GM18505 (cell line): Measurements from ENCODE around the gene CMSS1.
A peak's percentile ranks its signal among the peaks of the same experiment; 100 is the strongest.

Experiments
- ATAC-seq: cut with Tn5 transposase; IDR thresholded peaks from one replicate; pipeline ENCODE4 v1.9.1; 2021; ENCODE audit not compliant: unreplicated experiment
- POLR2A ChIP-seq: IDR thresholded peaks from 4 replicates; pipeline ENCODE4 v1.6.1; 2011; ENCODE audit warnings: borderline replicate concordance; ENCODE audit not compliant: insufficient read depth, insufficient read length; ENCODE audit errors: extremely low read depth

CMSS1 gene

DNA sequence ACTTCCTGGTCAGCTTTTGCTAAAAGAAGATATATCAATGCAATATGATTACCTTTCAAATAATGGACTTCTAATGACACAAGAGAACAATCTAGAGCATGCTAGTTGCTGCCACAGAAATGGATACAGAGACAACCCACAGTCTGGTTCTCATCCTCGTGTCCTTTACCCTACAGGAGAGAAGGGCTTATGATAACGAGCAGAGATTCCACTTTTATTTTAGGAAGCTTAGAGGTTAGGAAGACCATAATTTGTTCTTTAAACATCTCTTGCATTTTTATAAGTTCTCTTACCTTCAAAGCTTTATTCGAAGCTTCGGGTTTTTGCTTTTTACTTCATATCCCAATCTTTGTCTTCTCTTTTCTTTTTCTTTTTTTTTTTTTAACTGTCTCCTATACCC, 257.5 kb downstream of the CMSS1 start:
- no peak for ATAC-seq
- TF ChIP-seq POLR2A = no peak

GRCh38 chr3:100075851-100076730, 258.4 kb downstream of the CMSS1 start:
- no peak for ATAC-seq
- TF ChIP-seq POLR2A = no peak

DNA sequence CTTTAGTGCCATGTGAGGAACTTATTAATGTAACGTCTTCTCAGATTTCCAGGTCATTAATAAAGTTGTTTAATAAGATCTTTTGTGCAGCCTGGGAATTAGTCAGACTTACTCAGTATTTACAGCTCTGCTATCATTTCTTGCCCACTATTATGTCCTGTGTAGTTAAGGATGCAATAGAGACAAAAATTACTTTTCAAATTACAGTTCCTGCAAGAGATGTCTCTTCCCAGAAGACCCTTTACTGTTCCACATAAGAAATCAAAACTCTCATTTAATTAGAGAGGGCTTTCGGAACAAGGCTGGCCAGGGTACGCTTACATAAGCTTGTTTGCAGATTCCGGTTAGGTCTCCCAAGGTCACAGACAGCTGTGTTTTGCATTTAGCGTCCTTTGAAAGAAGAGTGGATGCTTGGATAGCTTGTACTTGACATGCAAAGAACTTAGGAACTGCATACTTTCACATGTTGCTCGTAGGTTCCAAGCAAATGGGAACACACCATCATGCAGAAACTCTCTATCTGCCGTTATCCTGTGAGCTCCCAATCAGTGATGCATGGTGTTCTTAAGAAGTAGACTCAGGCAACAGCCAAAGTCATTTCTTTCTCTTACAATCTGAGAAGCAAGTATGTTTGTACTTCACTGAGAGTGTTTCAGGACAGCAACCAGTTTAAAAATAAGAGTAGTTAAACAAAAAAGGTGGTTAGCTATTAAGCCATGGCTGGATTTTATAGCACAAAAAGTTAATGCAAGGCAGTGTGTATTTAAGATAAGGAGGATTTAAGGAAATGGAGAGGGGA, 259.3 kb downstream of the CMSS1 start:
- ATAC-seq = no peak
- no peak for TF ChIP-seq POLR2A

- no peak for TF ChIP-seq POLR2A
- ATAC-seq = no peak
These were observed 261.7 kb downstream of the CMSS1 start for GRCh38 chr3:100079328-100079727.

DNA sequence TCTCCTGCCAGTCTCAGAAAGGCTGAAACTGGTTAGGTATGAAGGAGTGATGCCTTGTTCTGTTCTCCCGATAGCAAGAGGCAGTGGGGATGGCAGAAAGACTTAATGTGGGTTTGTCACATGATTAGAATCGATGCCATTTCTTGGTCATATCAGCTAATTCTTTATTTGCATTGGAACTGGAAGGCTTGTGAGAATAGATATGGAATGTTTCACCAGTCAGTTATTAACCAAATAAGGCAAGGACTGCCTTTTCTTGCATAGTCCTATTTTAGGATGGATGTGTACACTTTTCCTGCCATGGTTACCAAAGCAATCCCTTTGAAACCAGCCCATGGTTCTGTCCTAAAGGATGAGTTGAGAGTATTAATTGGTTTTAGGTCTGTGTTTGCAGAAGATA, 262.9 kb downstream of the CMSS1 start:
- no peak for ATAC-seq
- no peak for TF ChIP-seq POLR2A

GRCh38 chr3:100081311-100081710, 263.6 kb downstream of the CMSS1 start:
- no peak for TF ChIP-seq POLR2A

GRCh38 chr3:100081986-100082692, 264.5 kb downstream of the CMSS1 start:
- no peak for ATAC-seq
- TF ChIP-seq POLR2A = no peak

More at GRCh38 chr3:100081311-100081710, 263.6 kb downstream of the CMSS1 start:
- ATAC-seq = no peak

- no peak for TF ChIP-seq POLR2A
- ATAC-seq = no peak
These were observed 265.1 kb downstream of the CMSS1 start for GRCh38 chr3:100082714-100083113.

DNA sequence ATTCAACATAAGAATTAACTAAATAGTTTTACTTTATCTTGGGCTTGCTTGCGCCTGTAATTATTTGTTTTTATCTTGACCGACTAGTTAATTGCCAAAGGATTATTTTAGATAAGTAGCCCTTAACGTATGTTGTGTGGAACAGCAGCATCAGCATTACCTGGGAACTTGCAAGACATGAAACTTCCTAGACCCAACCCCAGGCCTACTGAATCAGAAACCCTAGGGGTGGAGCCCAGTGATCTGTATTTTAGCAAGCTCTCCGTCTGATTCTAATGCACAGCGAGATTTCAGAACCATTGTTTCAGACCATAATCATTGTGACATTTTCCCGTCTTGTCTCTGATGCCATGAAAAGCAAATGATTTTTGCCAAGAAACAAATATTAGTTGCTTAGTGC, 265.5 kb downstream of the CMSS1 start:
- no peak for TF ChIP-seq POLR2A

DNA sequence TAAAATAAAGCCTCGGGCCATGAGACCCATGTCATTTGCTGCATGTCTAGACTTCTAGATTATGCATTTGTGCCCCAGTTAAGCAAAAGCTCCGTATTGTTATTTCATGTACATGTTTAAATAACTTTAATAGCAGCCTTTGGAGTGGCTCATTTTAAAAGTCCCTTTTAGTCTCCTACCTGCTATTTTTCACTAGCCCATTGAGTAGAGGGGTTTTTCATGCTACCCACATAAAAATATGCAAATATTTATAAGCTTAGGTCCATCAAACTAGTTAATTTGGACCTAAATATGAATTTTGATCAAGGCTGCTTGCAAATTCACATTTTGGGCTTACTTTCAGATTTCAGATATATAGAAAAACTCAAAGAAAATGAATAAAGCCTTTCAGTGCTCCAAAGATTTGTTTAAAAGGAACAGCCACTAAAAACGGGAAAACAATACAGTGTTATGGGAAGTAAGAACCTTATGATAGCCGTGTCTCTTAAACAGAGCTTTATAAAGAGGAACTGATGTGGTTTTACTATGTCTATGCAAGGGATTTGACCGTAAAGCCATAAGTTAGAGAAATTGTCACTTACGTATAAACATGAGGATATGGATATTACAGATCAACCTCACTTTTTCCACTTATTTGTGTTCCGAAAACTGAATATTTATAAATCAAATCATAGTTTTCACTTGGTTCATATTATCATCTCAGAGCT, 266.6 kb downstream of the CMSS1 start:
- no peak for TF ChIP-seq POLR2A
- no peak for ATAC-seq

More for the DNA sequence above, 265.5 kb downstream of the CMSS1 start:
- ATAC-seq = no peak

GRCh38 chr3:100086401-100086800, 268.7 kb downstream of the CMSS1 start:
- no peak for ATAC-seq
- no peak for TF ChIP-seq POLR2A

DNA sequence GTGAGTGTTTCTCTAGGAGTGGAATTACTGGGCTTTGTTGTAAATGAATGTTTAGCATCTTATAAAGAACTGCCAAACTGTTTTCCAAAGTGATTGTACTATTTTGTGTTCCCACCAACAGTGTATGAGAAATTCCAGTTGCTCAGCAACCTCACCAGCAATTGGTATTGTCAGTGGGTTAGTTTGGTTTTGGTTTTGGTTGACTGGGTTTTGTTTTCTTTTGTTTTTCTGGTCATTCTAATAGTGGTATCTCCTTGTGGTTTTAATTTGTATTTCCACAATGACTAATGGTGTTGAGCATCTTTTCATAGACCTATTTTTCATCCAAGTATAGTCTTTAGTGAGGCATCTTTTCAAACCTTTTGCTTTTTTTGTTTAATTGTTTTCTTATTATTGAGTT, 269.5 kb downstream of the CMSS1 start:
- ATAC-seq = peak; percentile 87
- no peak for TF ChIP-seq POLR2A
